CD4-positive, alpha-beta T cell treated with Interleukin-12 subunit alpha and Interleukin-12 subunit beta, for 1 hour (primary cell): ENCODE measurements around the gene CRYGS.
"Not testable (repeated sequence)": the region's sequence is repeated elsewhere in the genome, so short reads cannot be mapped to it uniquely, and the experiment has no call there.

Experiments used
- DNase-seq: peaks from one replicate; pipeline ENCODE4 v3.0.0-alpha.2; 2020

Gene CRYGS

DNA sequence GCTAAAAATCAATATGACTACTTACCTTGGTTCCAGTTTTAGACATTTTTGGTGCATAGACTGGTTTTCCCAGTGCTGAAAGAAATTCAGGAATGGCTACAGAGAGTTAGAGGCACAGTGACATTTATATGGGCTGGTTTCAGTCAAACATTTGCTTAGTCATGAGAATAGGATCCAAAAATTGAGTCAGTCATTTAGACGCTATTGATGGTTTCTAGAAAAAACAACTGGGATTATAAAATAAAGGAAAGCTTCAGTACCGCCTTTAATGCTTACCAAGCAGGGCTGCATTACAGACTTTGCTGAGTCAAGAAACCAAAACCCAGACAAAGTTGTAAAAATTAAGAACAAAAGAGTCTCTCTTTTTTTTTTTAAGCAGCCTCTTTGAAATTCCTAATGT, at the start of gene CRYGS:
CRYGS (minus strand) TSS at position 100 of the 400 bp plus-strand sequence; CDS start at position 46, 54 bp downstream.
- no peak for DNase-seq

DNA sequence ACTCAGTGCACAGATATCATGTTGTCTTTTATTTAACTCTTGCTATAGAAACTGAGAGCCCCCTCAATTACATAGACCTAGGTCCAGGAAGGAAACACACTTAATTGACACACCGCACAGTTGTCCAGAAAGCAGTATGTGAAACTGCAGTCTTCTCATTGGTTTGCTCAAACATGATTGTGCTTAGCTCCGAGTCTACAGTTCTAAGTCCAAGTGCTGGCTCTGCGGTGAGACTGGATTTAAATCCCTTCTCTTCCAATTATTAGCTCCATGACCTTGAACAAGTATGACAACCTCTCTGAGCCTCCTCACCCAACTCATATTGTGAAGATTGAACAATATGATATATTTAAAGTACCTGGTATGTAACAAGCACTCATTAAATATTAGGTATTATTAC, 49.7 kb upstream of the CRYGS start:
- no peak for DNase-seq

DNA sequence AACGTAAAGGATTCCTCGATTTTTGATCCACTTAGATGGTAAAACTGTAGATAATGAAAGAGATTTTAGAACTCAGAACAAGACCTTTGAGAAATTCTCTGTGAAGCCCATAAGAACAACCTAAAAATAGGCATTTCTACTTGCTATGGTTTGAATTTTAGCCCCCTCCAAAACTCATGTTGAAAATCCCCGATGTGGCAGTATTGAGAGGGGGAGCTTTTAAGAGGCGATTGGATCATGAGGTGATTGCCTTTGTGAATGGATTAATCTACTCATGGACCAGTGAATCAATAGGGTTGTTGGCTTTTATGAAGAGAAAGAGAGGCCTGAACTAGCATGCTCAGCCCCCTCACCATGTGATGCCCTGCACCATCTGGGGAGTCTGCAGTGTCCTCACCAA, 48.5 kb upstream of the CRYGS start:
- DNase-seq: no peak

DNA sequence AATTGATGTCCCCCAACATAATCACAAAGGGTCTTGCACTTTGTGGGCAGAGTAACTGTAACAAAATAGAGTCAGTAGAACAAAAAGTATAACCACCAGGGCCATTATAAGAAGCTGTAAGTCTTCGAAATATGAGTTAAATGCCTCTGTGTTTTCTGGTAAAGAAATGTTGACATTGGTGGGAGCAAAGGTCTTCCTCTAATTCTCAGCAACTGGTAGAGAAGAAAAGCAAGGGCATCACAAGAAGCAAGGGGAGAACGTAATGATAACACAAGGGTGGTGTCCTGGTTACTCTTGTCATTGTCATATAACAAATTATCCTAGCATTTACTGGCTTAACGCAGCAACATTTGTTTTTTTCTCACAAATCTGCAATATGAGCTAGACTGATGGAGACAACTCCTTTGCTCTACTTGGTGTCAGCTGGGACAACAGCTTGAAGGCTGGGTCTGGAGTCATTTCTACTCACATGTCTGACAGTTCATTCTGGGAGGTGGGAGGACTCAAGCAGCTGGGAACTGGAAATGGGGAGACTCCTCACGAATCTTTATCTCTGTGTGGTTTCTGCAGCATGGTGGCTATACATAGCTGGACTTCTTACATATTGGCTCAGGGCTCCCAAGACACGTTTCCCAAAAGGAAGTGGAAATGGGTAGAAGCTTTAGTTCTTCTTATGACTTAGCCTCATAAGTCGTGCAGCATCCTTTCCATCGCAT, 46.6 kb upstream of the CRYGS start:
- DNase-seq: no peak

DNA sequence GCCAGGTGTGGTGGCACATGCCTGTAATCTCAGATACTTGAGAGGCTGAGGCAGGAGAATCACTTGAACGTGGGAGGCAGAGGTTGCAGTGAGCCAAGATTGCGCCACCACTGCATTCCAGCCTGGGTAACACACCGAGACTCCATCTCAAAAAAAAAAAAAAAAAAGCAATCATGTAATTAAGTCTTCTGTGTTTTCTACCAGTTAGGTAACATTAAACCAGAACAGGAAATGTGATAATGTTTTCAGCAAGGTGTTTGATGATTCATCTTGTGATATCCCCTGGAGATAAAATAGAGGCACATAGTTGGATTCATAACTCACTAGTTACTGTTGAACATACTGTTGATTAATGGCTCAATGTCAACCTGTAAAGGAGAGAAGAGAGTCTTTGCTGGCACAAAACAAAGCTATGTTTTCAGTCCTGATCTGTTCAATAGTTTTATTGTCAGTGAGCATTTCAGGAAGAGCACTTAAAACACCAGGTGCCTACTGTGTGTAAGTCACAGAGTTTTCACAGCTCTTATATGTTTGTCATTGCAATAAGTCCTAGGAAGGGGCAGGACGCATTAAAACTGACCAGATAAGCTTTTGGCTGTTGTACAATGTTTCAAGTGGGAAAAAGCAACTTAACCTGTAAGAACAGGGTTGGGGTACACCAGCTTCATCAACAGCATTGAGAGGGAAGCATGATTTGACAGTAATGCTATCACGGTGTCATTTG, 45.8 kb upstream of the CRYGS start:
- peak; percentile 22 for DNase-seq

DNA sequence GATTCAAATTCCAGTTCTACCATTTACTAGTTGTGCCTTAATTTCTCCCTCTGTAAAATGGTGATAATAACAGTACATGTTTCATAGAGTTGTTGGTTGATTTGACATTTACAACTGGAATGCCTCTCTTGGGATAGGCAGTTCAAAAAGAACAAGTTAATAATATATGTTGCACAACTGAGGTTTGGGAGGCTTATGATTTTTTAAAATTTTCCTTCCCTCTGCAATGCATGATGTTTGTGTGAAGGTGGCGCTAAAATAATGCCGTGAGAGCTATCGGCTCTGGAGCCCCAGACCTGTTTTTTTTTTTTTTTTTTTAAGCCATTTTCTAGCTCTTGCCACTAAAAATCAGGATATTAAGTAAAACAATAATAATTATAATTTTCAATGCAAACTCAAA, 44.9 kb upstream of the CRYGS start:
- no peak for DNase-seq

DNA sequence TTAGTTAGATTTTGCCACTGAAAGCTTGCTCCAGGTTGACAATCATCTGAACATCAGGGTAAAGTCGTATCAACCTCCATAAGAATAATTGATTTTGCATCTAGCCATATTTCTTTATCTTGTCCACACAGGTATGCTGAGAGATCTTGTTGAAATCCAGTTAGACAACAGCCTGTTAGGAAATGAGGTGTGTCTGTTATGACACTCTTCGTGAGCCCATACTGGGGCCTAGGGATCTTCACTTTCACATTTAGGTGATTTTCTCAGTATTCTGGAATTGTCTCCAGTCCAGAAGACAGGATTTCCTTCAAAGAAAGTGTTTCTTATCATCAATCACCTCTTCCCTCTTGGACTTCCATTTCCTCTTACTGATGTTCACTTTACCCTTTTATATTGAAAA, 44.5 kb upstream of the CRYGS start:
- no peak for DNase-seq

DNA sequence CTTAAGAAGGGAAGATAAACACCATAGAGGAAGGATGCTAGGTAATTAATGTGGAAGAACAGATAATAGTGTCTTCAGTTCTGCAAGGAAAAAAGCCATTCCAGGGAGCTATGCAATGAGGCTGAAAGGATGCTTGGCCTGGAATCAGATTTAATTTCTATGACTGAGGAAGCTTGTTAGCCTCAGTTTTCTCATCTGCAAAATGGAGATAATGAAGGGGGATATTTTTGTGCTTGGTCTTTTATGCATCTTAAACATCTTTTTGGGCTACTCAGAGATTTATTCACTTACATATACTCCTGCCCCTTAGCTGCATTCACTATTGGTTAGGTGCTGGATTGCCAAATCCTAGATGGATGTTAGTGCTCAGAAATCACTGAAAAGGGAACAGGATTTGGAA, 43.0 kb upstream of the CRYGS start:
- DNase-seq: no peak

DNA sequence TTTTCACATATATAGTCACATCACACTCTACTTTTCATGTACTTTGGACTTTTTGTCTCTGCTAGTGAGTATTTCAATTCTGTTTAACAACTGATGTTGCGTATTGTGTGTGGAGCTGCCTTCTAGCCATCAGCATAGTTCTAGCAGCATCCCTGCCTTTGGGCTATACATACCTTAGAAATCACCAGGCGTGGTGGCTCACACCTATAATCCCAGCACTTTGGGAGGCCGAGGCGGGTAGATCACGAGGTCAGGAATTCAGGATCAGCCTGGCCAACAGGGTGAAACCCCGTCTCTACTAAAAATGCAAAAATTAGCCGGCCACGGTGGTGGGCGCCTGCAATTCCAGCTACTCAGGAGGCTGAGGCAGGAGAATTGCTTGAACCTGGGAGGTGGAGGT, 42.1 kb upstream of the CRYGS start:
- not testable (repeated sequence) for DNase-seq

DNA sequence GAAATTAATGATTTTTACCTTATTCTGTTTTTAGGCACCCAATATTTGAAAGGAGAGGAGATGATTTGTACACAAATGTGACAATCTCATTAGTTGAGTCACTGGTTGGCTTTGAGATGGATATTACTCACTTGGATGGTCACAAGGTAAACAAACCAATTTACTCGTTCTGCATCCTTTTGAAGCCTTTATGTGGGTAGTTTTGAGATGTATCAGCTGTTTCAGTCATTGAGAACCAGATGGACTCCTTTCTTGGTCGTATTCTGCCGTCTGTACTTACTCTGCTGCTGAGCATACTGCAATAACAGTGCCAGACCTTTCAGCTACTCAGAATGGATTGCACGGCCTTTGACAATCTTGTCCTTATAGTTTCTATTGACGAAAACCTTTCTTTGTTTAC, 39.7 kb upstream of the CRYGS start:
- DNase-seq: no peak

DNA sequence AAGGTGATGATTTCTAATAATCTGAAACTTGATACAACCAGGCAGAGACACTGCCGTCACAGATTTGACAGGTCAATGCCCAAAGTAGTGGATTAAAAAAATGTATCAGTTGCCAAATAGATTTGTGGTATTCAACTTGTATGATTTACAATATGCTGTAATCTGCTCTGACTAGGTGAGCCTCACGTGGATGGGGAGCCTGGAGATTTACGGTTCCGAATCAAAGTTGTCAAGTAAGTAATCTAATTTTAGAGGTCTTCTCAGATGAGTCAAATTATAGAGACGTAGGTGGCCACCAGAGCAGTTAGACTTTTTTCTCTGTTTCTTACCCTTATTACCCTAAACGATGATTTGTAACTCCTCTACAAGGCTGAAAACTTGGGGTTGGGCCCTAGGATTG, 38.4 kb upstream of the CRYGS start:
- DNase-seq: no peak

DNA sequence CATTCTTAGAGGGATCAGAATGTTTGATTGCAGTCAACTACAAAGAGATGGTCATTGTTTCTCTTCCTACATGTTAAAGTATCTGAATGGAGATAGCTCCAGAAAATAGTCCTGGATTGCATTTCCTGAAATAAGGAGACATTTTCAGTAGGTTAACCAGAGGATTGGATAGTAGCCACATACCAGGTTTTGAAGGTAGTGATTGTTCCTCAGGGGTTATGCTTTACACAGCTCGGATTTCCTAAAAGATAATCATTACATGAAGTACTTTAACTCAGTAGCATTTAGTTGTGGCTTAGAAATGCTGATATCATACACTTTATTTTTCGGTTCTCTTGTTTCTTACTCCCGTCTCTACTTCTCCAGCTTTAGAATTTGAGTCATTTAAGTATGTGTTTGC, 36.6 kb upstream of the CRYGS start:
- no peak for DNase-seq

DNA sequence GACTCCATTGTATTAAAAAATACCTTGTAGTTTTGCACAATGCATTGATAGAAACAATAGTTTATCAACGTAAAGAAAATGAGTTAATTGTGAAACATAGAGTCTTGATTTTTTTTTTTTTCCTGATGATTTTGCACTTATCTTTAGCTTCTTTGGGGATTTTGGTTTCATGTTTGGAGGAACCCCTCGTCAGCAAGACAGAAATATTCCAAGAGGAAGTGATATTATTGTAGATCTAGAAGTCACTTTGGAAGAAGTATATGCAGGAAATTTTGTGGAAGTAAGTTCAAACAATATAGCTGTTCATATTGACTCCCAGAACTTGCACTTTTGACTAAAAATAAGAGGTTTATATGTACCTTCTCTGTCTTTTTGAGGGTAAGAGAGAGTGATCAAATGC, 33.3 kb upstream of the CRYGS start:
- no peak for DNase-seq

DNA sequence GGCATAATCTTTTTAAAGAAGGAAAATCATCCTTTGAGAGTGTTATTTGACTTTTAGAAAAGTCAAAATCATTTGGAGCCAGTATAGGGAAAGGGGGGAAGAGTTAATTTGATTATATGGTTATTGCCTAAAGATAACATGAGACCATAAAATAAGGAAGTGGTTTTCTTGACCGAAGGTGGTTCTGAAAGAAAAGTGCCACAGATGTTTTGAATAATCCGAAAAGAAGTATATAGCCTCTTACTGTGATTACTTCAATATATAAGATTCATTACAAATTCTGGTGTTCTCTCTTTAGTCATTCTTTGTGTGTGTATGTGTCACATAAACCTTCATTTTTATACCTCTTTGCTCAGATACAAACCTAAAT, 27.4 kb upstream of the CRYGS start:
- DNase-seq: no peak

DNA sequence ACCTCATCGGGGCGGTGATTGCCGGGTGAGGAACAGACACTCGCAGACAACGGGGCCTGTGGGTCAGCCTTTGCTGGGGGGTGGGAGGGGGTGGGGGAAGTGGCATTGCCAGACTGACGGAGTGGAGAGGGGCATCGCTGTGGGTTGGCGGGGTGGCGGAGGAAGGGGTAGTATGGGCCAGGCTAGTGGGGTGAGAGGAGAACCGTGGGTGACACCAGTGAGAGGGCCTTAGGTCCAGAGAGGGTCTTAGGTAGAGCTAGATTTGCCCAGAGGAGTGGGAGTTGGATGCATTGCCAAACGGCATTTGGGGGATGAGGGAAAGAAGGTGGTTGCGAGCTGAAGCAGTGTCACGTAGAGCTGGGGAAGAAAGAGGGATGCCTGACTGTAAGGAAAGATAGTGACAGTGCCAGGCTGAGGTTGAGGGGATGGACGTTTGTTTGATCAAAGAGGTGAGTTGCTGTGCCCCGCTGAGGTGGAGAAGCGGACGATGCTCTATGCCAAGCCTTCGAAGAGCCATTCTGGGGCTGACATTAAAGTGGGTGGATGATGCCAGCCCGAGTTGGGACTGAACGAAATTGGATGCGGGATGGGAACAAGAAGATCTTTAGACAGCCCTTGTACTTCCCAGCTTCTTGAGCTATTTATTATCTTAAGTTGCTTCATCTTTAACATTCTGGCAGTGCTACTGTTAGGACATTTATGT, 26.9 kb upstream of the CRYGS start:
- DNase-seq: no peak

DNA sequence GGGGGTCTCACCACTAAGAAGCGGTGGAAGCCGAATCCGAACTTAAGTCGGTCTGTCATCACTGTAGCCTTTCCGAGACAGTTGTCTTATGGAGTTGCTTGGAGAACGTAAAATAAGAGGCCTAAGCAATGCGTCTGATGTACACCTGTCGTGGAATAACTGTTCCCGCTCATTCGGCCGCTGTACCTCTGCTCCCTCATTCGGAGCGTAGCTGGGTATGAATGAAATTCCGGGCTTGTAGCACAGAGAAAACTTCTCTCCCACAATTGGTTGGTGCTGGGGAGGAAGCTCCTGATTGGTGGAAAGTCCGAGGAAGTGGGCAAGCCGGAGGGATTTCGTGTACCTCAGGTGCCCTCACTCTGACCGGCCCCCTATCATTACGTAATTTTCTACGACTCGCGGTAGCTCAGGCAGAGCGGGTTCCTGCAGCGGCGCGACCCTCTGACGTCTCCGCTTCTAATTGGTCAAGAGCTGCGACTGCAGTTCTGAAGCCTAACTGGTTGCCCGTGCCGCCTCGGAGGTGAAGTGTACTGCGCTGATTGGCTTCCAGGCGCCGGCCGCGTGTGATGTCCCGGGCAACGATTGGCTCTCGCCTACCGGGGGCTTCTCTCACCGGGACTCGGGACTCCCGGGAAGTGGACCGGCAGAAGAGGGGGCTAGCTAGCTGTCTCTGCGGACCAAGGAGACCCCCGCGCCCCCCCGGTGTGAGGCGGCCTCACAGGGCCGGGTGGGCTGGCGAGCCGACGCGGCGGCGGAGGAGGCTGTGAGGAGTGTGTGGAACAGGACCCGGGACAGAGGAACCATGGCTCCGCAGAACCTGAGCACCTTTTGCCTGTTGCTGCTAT, 26.1 kb upstream of the CRYGS start, which contains the start of gene DNAJB11:
DNAJB11 (plus strand) TSS at position 625 of the 845 bp plus-strand sequence; CDS start at position 803, 178 bp downstream.
- peak; percentile 99 for DNase-seq

DNA sequence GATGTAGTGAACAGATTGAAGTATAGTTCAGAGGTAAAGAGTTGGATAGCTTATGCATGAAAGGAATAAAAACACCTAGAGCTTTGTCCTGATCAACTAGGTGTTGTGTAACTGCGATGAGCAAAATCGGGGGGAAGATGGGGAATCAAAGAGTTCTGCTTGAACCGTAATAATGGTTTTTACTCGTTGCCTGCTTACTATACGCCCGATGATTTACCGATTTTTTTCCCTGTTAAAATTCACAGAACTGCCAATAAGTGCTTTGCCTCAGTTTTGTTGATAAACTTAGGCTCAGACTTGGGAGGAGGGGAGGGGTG, 25.6 kb upstream of the CRYGS start:
- no peak for DNase-seq

DNA sequence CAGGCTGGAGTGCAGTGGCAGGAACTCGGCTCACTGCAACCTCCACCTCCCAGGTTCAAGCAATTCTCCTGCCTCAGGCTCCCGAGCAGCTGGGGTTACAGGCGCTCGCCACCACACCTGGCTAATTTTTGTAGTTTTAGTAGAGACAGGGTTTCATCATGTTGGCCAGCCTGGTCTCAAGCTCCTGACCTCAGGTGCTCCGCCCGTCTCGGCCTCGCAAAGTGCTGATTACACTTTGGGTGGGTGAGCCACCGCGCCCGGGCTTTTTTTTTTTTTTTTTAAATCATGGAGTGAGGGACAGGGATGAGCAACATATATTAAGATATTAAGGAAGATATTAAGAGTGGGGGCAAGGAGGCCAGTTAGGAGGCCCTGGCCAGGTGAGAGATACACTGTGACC, 25.2 kb upstream of the CRYGS start:
- DNase-seq: not testable (repeated sequence)

DNA sequence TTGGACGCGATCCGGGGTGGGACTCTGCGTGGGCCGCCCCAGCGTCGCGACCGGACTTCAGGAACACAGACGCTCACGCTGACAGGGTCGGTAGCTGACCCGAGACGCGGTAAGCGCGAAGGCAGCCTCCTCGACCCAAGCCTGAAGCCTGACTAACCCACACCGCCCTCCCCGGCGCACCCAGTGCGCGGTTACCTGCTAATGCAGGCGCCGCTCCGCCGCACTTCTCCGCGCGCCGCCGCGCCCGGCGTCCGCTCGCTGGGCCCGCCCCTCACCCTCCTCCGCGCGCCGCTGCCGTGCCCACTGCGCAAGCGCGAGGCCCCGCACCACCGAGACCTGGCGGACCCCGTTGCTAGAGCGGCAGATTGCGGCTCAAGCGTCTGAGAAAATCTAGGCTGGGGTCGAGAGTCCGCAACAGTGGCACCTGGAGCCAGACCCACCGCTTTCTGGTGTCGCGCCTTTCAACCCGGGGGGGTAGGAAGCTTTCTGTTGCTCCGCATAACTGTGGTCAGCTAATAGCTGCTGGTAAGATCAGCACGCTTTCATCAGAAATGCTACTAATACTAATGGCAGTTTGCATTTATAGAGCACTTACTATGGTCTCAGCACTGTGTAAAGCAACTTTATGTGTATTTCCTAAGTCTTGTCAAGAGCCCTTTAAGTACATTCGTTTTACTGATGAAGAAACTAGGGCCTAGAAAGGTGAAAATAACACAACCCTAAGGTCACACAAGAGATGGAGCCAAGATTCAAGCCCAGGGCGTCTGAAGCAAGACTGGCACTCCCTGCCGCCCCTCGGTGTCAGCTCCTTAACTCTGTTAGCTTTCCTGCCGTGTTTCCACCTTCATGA, 23.1 kb upstream of the CRYGS start, which contains the start of gene TBCCD1:
TBCCD1 (minus strand) TSS at position 268 of the 850 bp plus-strand sequence. CDS start 3,010 bp downstream, outside the sequence.
- peak; percentile 97 for DNase-seq

DNA sequence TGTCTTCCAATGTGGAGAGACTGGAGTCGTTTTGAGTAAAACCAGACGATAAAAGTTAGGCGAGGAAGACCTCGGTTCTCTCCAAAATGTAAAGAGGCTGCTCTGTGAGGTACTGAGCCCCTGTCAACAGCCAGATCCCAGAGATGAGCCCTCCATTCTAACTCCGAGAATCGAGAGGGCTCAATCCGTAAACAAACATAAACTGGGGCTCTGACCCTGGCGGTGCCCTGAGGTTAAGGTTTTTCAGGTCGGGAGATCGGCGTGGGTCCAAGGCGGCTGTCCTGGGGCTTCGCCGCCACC, 22.5 kb upstream of the CRYGS start:
- DNase-seq: no peak

DNA sequence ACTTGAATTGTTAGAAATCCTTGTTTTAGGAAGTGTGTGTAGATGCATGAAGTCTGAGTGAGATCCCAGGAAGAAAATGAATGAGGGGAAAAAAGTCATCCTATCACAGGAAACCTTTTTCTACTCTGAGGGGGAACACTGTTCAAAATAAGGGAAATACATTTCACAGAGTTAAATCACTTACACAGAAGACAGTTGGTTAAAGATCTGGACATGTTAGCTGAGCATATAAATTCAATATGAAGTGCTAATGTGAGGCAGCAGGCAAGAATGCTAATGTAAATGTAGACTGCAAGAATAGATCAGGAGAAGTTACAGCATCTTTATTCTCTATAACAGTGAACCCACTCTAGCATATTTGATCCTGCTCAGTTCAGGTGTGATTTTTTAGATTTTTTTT, 20.4 kb upstream of the CRYGS start:
- no peak for DNase-seq

DNA sequence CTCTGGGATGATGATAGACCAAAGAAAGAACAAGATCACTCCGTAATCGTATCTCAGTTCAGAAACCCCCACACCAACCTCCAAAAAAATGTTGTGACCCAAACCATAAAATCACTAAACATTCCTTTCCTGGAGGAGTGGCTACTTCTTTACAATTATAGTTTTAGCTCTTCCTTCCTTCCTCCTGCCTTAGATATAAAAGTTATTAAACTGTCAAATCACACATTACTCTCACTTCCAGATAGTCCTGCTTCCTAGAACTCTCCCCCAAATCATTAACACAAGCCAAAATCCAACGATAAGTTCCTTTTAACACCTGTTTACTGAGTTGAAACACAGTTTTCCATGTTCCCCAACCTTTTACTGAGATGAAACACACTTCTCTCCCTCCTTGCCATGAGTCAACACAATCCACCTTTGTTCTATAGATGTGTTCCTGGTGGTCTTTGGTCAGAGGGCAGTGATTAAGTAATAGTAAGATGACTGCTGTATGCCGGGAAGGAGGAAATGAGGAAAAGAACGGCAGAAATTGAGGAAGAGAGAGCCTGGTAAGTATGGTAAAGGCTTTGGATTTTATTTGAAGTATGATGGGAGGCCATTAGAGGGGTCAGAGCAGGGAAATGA, 8.3 kb upstream of the CRYGS start:
- DNase-seq: no peak
